NT2/D1 (cell line): Measurements from ENCODE around the gene NARF.

Experiments
- YY1 ChIP-seq: IDR thresholded peaks from 2 replicates; pipeline ENCODE4 v1.6.1; 2011; ENCODE audit not compliant: insufficient read length, insufficient read depth
- ZNF274 ChIP-seq: IDR thresholded peaks from 2 replicates; pipeline ENCODE4 v1.6.1; 2011; ENCODE audit warnings: mild to moderate bottlenecking, low read depth, low read length

- no peak for TF ChIP-seq ZNF274
- TF ChIP-seq YY1 = no peak
Measured at GRCh38 chr17:82517230-82517865, 58.8 kb downstream of the NARF start.
